Heart left ventricle (tissue), 16 donors: ENCODE results near the gene GALM. TPM values are rescaled to one million over a fixed set of nuclear protein-coding genes. Genes with fewer than 3 reads are reported as not detected.

ENCODE experiments used
- ATAC-seq, 4 donors: fragments of 200-7000 bp; cut with Tn5 transposase; one replicate each; pipeline ENCODE4 v1.9.1; 2020 to 2022; ENCODE audit warnings: moderate library complexity in 4 of 4, mild to moderate bottlenecking in 3 of 4, moderate number of reproducible peaks in 1 of 4
- DNase-seq, 5 donors: peaks; one replicate each; pipeline ENCODE4 v3.0.0-alpha.2; 2020
- H3K27ac ChIP-seq, 12 donors: fragments of 200-600 bp; sonication (generic) in 4 of 12; one replicate each; pipeline versions ENCODE4 v1.5.0 to v1.8.0; 2016 to 2022; ENCODE audit warnings: mild to moderate bottlenecking in 2 of 12
- H3K27me3 ChIP-seq, 9 donors: fragments of 200-600 bp; sonication (generic) in 2 of 9; one replicate each; pipeline versions ENCODE4 v1.5.1 to v1.8.0; 2016 to 2022; ENCODE audit warnings: mild to moderate bottlenecking in 3 of 9
- H3K36me3 ChIP-seq, 9 donors: fragments of 200-600 bp; sonication (generic) in 2 of 9; one replicate each; pipeline versions ENCODE4 v1.5.0 to v1.8.0; 2018 to 2022; ENCODE audit warnings: mild to moderate bottlenecking in 2 of 9
- H3K4me1 ChIP-seq, 12 donors: fragments of 200-600 bp; sonication (generic) in 4 of 12; one replicate each; pipeline versions ENCODE4 v1.5.0 to v1.8.0; 2016 to 2022; ENCODE audit warnings: mild to moderate bottlenecking in 3 of 12
- H3K4me3 ChIP-seq, 12 donors: fragments of 200-600 bp; sonication (generic) in 4 of 12; one replicate each; pipeline versions ENCODE4 v1.5.0 to v1.8.0; 2017 to 2022; ENCODE audit warnings: mild to moderate bottlenecking in 9 of 12, moderate library complexity in 4 of 12
- H3K9me3 ChIP-seq, 12 donors: fragments of 200-600 bp; sonication (generic) in 4 of 12; one replicate each; pipeline versions ENCODE4 v1.5.0 to v1.8.0; 2016 to 2022; ENCODE audit warnings: mild to moderate bottlenecking in 1 of 12
- CTCF ChIP-seq, 12 donors: fragments of 200-600 bp; sonication (generic) in 4 of 12; IDR thresholded peaks; one replicate each; pipeline versions ENCODE4 v1.5.0 to v1.8.0; 2018 to 2022; ENCODE audit warnings: antibody characterized with exemption in 12 of 12, mild to moderate bottlenecking in 5 of 12
- POLR2A ChIP-seq, 2 donors: fragments of 450-650 bp; IDR thresholded peaks; one replicate each; pipeline ENCODE4 v1.6.1; 2017; ENCODE audit warnings: antibody characterized with exemption in 2 of 2, mild to moderate bottlenecking in 2 of 2, moderate library complexity in 2 of 2
- WGBS, 4 donors: extraction: QIAGEN DNeasy Blood & Tissue Kit in 2 of 4; methylation state at CpG; one replicate each; pipeline versions ENCODE4 v1.1.5 to v1.1.7; 2013 to 2018; 5-methylcytosine and 5-hydroxymethylcytosine counted together
- intact Hi-C, 10 donors: fragments of 100-400 bp; cut with DNase I; formaldehyde crosslinking; loops; one replicate each; pipeline versions ENCODE4 v1.11.1 to v1.14.2; 2022
- polyA plus RNA-seq, 2 donors: library from polyadenylated mRNA; stranded (reverse); fragments of 200-250 nt; gene quantifications; one replicate each; pipeline ENCODE4 v1.2.3, GENCODE V29; 2013
- total RNA-seq, 9 donors: library from RNA; depleted of rRNA in 2 of 9; stranded (reverse); fragments of >200 nt in 2 of 9; fragmentation: NEBNext Ultra II Directional in 3 of 9; extraction: Animal tissue kit (Norgen Biotek cat#: 25700) in 3 of 9; gene quantifications; one replicate each; pipeline versions ENCODE4 v1.1.0 to v1.2.4, GENCODE V29; 2016 to 2023
- donor health status: ischemic (EF 13 %, LVEDD 7.1; RV severe dilation, severe dysfunction).
- donor health status: healthy with polysubstance abuse.
- donor health status: DM: no; HTN: yes; CAD: no.
- donor health status: DM: no; HTN: no; CAD: no.
- donor health status: ischemic (EF 25% LVEDD 6.9; RV normal size, moderate dysfunction).
- donor health status: ischemic (EF 25% LVEDD 5.7; RV mildly dilated, moderate dysfunction).
- donor health status: healthy.
- donor health status: DM: yes; HTN: yes; CAD: no.
- donor health status: ischemic (EF 35%, LVEDD 5.7; RV mildly dilated, moderate dysfunction).
- donor health status: nonischemic (EF 11% LVEDD 7.7; RV severe dilation, severe dysfunction).
- donor health status: DM: yes; HTN: yes; CAD: no.
- donor health status: PGD.
- donor health status: ischemic (EF 29% LVEDD 5.4; RV normal size, mild dysfunction).
- donor health status: nonischemic (EF 23%, LVEDD 6.1; RV moderate dilation, normal function).

GALM gene
- total and polyA plus RNA-seq, 11 donors: 6.3 to 25.3 (median 11.9) TPM

- no peak for TF ChIP-seq CTCF (IDR thresholded peaks at IDR 0.05)
- no peak for TF ChIP-seq POLR2A (IDR thresholded peaks at IDR 0.05)
- WGBS, 4 donors: 35 to 47% (median 45%) methylated on average over 7 of the region's 7 CpGs
- Histone ChIP-seq H3K4me3 (no peak overlapping the region), H3K36me3 (no peaks in the 10 kb centered on the region), H3K27ac (peak overlapping the region in 4 of 12 donors; percentile 31 to 76 (median 52)), H3K27me3 (no peaks in the 10 kb centered on the region), H3K4me1 (peaks cover 0 to 48% (median 7%) of the 10 kb centered on the region in 12 donors), H3K9me3 (no peaks in the 10 kb centered on the region)
- no peak for DNase-seq
- intact Hi-C loops: no loop called here
- ATAC-seq: peak; percentile 51 to 77 (median 64)
Measured at GRCh38 chr2:38620282-38620977, 45.5 kb upstream of the GALM start.

GRCh38 chr2:38621018-38621417 lies 44.9 kb upstream of the GALM start:
- intact Hi-C loops: no loop called here
- Histone ChIP-seq H3K27me3 (peaks cover 0 to 2% (median 0%) of the 10 kb centered on the region in 9 donors), H3K4me3 (no peak overlapping the region), H3K27ac (peak overlapping the region in 1 of 12 donors; percentile 31), H3K9me3 (no peaks in the 10 kb centered on the region), H3K4me1 (peaks cover 0 to 48% (median 7%) of the 10 kb centered on the region in 12 donors), H3K36me3 (no peaks in the 10 kb centered on the region)
- no peak for TF ChIP-seq CTCF (IDR thresholded peaks at IDR 0.05)
- TF ChIP-seq POLR2A (IDR thresholded peaks at IDR 0.05): no peak
- ATAC-seq (no peak), DNase-seq (no peak)

- Histone ChIP-seq H3K9me3 (no peaks in the 10 kb centered on the region), H3K27ac (no peak overlapping the region), H3K4me3 (no peak overlapping the region), H3K27me3 (peaks cover 0 to 3% (median 0%) of the 10 kb centered on the region in 9 donors), H3K36me3 (no peaks in the 10 kb centered on the region), H3K4me1 (peaks cover 0 to 37% (median 7%) of the 10 kb centered on the region in 12 donors)
- TF ChIP-seq POLR2A (IDR thresholded peaks at IDR 0.05) (no peak), CTCF (IDR thresholded peaks at IDR 0.05) (no peak)
- DNase-seq: no peak
- intact Hi-C loops: no loop called here
- peak in 2 of 4 donors; percentile 55 to 67 for ATAC-seq
- WGBS, 4 donors: 84 to 92% (median 90%) methylated on average over 3 of the region's 3 CpGs
Measured at GRCh38 chr2:38622210-38622609, 43.7 kb upstream of the GALM start.

- peaks cover 0 to 10% (median 0%) of the 10 kb centered on the region in 12 donors for H3K9me3 ChIP-seq
- no peak overlapping the region for H3K27ac ChIP-seq
- intact Hi-C loops: no loop called here
- TF ChIP-seq POLR2A (IDR thresholded peaks at IDR 0.05) (no peak), CTCF (IDR thresholded peaks at IDR 0.05) (no peak)
- peaks cover 0 to 3% (median 0%) of the 10 kb centered on the region in 9 donors for H3K27me3 ChIP-seq
- 78 to 85% (median 81%) methylated on average over 7 of the region's 7 CpGs for WGBS, 4 donors
- H3K36me3 ChIP-seq: no peaks in the 10 kb centered on the region
- no peak overlapping the region for H3K4me3 ChIP-seq
- DNase-seq (no peak), ATAC-seq (no peak)
- peaks cover 0 to 6% (median 0%) of the 10 kb centered on the region in 12 donors for H3K4me1 ChIP-seq
Measured at GRCh38 chr2:38626326-38627035, 39.4 kb upstream of the GALM start.
